ENCODE measurements around the gene SYNGAP1.
"Not testable (repeated sequence)": the region's sequence is repeated elsewhere in the genome, so short reads cannot be mapped to it uniquely, and the experiment has no call there.

Gene SYNGAP1

DNA sequence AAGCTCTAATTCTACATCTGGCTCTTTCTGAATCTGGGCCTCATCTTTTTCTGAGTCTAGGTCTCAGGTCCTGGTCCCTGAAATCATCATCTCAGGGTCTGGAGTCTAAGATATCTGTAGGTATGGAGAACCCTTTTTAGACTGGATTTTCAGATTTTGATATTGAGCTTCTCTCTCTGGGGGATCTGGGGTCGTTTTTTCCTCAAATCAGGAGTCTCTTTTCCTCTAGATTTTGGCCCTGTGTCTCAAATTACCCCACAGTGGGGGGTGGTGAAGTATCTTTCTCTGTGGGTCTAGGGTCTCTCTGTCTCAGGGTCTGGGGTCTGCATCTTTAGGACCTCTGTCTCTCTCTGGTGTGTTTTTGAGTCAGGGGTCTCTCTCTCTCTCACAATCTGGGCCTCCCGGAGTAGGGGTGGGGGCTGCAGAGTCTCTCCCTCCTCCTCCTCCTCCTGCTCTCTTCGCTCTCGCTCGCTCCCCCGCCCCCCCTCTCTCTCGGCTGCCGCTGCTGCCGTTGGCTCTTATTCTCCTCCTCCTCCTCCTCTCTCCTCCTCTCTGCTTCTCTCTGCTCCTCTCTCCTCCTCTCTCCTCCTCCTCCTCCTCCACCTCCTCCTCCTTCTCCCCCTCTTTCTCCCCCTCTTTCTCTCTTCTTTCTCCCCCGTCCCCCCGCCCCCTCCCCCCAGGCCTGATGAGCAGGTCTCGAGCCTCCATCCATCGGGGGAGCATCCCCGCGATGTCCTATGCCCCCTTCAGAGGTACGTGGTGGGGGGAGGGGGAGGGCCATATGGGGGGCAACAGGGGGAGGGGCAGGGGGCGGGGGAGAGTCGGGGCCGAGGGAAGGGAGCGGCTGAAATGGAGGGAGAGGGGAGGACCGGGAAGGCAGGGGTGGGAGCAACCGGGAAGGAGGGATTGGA lies at the start of gene SYNGAP1:
TSS of gene SYNGAP1 (plus strand) at position 486 of the 911 bp plus-strand sequence. CDS start at position 686, 200 bp downstream.
- no peak for DNase-seq (ENCODE audit: low spot score)

DNA sequence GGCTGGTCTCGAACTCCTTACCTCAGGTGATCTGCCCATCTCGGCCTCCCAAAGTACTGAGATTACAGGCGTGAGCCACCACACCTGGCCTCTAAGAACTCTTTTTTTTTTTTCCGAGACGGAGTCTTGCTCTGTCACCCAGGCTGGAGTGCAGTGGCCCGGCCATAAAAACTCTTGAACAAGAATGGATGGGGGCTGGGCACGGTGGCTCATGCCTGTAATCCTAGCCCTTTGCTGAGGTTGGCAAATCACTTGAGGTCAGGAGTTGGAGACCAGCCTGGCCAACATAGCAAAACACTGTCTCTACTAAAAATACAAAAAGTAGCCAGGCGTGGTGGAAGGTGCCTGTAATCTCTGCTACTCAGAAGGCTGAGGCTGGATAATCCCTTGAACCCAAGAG lies 48.0 kb upstream of the SYNGAP1 start:
- not testable (repeated sequence) for DNase-seq (ENCODE audit: low spot score)

DNA sequence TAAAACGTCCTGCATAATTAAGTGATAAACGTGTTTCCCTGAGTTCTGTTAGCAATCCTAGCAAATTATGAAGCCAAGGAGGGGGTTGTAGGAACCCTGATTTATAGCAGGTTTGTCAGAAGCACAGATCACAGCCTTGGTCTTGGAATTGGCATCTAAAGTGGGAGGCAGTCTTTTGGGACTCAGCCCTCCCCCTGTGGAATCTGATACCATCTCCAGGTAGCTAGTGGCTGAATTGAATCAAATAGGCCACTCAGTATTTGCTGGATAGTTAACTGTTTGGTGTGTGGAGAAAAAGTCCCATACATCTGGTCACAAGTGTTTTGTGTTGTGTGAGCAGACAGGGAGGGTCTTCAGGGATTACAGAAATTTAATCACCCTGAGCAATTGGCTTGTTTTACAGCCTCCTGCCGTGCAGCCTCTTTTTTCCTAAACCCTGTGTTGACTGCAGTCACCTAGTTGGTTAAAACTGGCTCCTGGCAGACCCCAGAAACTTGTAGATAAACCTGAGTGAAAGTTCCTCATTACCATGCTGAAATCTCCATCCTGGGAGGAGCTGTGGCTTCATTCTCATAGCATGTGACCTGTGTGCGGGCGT lies 47.2 kb upstream of the SYNGAP1 start:
- DNase-seq (ENCODE audit: low spot score): no peak

DNA sequence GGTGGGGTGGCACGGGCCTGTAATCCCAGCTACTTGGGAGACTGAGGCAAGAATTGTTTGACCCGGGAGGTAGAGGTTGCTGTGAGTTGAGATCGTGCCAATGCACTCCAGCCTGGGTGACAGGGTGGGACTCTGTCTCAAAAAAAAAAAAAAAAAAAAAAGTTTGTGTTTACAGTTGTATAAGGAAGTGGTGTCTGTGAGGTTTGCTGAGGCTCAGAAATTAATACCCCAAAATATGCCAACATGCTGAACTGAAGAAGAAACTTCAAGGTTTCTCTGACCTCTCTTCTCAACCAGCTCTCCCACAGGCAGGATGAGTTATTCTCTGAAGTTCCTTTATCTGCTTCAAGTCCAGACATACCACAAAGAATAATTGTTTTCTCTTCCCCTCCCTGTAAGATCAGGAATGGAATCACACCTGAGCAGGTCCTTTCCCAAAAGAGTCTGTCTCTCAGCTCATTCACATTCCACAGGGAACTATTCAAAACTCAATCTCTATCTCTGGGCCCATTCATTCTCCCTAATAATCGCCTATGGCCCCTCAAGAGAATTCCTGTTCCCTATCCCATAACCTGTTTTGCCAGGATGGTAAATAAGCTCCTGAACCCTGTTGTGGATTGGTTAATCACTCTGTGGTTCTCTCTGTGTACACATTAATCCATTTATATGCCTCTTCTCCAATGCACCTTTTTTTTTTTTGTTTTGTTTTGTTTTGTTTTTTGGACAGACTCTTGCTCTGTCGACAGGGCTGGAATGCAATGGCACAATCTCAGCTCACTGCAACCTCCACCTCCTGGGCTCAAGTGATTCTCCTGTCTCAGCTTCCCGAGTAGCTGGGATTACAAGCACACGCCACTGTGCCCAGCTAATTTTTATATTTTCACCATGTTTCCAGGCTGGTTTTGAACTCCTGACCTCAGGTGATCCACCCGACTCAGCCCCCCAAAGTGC lies 45.6 kb upstream of the SYNGAP1 start:
- DNase-seq (ENCODE audit: low spot score): no peak

DNA sequence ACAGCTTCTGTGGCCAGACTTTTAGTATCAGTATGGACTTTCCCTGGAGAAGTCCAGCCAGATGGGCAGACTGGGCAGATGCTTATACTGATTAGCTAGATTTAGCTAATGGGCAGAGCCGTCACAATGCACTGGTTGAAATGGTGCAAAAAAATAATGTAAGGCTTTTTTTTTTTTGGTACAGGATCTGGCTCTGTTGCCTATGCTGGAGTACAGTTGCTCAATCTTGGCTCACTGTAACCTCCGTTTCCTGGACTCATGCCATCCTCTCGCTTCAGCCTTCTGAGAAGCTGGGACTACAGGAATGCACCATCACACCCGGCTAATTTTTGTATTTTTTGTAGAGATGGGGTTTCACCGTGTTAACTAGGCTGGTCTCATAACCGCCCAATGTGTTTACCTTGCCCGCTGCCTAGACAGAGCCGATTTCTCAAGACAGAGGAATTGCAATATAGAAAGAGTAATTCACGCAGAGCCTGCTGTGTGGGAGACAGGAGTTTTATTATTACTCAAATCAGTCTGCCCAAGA lies 44.7 kb upstream of the SYNGAP1 start:
- peak; percentile 67 for DNase-seq (ENCODE audit: low spot score)

DNA sequence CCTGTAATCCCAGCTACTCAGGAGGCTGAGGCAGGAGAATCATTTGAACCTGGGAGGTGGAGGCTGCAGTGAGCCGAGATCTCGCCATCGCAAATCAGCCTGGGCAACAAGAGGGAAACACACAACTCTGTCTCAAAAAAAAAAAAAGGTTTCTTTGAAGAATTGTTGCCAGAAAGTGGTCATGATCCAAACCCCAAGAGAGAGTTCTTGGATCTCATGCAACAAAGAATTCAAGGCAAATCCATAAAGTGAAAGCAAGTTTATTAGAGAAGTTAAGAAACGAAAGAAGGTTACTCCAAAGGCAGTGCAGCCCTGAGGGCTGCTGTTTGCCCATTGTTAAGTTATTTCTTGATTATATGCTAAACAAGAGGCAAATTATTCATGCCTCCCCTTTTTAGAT lies 42.7 kb upstream of the SYNGAP1 start:
- no peak for DNase-seq (ENCODE audit: low spot score)

DNA sequence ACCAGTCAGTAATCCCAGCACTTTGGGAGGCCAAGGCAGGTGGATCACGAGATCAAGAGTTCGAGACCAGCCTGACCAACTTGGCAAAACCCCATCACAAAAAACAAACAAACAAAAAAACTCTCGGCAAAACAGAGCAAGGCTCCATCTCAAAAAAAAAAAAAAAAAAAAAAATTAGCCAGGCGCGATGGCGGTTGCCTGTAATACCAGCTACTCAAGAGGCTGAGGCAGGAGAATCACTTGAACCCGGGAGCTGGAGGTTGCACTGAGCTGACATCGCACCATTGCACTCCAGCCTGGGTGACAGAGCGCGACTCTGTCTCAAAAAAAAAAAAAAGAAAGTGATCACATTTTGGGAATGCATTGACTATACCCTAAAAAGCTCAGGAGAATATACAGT lies 40.7 kb upstream of the SYNGAP1 start:
- not testable (repeated sequence) for DNase-seq (ENCODE audit: low spot score)

DNA sequence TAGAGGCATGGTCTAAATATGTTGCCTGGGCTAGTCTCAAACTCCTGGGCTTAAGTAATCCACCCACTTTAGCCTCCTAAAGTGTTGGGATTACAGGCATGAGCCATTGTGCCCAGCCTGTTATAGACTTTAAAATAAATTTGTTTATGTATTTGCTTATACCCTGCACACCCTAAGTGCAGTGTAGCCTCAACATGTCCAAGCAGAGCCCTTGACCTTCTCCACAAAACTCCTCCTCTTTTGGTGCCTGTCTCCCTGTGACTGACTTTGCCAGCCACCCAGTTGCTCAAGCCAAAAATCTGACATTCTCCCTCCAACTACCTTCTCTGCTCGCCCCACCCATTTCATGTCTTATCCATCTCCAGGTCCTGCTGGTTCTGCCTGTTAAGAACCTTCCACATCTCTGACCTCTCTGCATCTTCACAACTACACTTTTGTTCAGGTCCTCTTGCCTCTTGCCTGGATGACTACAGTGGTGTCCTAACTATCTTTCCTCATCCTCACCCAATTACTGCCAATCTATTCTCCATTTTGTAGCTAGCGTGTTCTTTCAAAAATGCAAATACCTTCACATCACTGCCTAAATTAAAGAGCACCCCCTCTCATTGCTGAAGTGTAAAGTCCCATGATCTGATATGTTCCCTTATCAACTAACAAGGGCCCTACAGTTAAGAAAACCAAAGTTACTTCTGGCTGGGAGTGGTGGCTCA lies 39.4 kb upstream of the SYNGAP1 start:
- no peak for DNase-seq (ENCODE audit: low spot score)

DNA sequence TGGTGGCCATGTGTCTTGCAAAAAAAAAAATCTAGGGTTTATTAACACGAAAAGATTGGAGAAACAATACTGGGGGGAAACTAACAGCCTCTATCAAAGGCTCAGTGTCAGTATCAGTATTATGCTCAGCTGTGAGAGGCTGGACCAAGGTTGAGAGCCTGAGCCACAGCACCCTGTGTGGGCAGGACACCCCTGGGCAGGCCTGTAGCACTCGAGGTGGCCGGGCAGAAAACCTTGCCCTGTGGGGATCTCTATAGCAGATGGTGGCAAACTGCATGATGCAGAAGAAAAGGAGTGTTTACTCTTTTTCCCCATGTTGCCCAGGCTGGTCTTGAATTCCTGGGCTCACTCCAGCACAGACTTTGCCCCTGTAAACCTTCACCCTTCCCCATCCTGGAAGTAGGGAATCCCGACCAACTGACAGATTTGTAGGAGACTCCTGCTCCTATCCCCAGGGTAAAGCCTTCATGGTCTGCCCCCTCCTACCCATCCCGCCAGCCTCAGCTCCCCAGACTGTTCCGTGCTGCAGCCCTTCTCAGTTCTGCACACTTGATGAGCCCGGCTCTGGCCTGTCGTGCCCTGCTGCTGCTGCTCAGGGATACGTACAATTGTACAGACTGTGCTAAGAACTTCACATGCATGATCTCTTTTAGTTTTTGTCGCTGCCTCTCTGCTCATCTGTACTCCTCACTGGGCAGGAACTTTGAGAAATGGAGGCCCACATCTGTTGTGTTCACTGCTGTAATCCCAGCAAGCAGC lies 36.3 kb upstream of the SYNGAP1 start:
- DNase-seq (ENCODE audit: low spot score): no peak

DNA sequence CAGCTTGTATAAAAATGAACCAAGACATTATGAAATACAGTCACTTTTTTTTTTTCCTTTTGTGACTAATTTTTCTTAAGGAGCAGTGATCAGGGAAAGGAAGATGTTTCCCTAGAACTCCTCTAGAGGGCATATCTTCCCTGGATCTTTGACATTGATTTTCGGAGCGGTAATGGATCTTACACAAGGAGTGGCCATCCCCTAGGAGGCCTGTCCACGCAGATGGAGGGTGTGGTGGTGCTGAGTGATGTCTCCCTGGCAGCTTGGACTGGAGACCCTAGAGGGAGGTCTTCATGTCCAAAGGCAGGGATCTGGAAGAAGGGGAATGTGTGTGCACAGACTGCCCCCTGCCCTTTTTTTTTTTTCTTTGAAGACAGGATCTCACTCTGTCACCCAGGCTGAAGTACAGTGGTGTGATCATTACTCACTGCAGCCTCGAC lies 35.3 kb upstream of the SYNGAP1 start:
- peak; percentile 58 for DNase-seq (ENCODE audit: low spot score)

DNA sequence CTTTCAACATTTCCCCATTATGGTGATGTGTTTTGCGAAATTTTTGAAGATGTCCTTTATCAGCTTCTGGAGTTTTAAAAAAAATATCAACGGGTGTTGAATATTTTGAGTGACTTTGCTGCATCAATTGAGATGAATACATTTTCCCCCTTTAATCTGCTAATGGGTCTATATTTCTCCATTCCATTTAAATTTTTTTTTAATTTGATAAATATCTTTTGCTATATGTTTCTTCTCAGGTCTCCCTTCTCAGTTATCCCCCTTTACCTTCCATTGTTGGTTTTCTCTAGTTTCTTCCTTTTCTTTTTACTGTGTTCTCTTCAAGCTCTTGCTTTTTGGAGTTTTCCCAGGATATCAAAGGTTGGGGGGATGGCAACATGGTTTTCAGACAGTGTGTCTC lies 29.7 kb upstream of the SYNGAP1 start:
- DNase-seq (ENCODE audit: low spot score): no peak

DNA sequence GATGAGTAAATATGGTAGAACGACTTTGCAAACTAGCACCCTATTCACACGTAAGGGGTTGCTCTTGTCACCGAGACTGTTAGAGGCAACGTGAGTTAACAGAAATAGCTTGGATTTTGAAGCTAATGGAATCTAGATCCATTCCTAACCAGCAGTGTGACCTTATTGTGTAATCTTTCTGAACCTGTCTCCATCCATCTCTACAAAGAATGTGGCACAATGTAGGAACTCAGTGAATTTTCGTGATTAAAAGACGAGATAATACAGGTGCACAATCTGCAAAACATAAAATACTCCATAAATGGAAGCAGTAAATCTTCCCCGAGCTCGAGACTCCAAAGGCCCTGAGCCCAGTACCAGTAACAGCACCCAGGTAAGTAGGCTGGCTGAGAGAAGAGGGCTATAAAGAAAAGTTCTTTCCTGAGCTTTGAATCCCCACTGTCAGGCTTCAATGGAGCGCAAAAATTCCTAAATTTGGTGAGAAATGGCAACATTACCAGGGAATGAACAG lies 29.0 kb upstream of the SYNGAP1 start:
- DNase-seq (ENCODE audit: low spot score): no peak

DNA sequence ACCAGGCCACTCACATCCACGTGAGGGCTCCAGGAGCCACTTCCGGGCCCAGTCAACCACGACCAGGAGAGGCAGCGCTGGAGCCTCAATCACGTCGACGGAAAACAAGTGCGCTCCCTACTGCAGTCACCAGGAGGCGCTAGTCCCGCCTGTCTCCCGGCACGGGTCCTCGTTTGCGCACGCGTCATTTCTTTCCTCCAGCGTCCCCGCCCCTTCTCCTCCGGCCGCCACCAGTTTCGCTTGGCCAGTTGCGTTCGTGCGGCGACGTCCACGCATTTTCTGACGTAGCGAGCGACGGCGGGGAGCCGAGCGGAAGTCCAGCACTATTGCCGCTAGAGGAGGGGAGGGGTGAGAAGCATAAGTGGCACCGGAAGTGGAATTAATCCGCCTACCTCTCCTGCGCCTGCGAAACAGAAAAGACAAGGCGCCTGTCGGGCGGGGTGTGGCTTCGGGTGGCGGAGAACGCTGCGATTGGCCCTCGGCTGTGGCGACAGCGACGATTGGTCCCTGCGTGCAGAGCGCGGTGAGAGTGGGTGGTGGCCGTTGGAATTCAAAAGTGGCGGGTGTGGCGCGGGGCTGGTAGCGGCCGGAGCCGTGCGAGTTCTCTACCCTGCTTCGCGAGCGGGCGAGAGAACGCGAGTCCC lies 28.5 kb upstream of the SYNGAP1 start, which contains the start of gene KIFC1:
TSS of gene KIFC1 (plus strand) at position 546 of the 644 bp plus-strand sequence. CDS start 163 bp downstream, outside the sequence.
- DNase-seq (ENCODE audit: low spot score): peak; percentile 100

DNA sequence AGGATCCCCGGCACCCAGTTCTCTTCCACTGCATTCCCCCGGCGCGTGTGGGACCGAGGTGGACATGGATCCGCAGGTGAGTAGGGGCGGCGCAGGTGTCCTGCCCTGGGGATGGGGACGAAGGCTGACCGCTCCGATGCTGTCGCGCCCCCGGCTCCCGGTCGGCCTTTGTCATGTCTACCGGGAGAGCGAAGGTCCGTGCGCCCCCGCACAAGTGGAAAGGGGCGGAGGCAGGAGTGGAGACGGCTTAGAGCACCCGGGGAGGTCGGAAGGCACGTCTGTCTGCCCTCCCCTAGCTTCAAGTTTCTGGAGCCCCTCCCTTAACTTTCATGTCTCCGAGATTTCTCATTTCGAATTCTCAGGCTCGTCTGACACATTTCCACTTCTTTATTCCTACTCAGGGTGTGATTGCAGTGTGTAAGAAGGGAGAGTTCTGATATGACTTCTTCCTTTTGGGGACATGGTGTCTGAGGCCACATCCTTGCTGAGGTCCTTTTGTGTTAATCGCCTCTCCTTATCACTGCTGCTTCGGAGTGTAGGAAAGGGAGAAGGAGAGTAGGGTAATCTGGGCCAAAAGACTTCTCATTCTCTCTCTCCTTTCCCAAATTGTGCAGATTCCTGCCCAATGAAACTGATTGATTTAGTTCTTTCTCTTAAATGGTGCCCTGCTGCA lies 27.8 kb upstream of the SYNGAP1 start:
- DNase-seq (ENCODE audit: low spot score): peak; percentile 48

DNA sequence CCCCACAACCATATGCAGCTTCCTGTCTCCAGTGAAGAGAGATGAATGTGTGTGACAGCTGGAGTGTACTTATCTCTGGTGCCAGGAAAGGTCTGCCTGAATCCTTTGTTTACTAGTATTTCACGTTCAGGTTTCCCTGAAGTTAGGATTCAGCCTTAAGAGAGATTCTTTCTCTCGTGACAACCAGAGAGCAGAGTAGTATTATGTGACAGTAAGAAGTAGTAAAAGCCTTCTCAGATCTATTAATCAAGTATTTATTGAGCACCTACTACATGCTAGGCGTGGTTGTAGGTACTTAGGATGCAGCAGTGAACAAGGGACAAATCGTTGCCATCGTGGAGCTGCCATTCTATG lies 27.3 kb upstream of the SYNGAP1 start:
- DNase-seq (ENCODE audit: low spot score): no peak

DNA sequence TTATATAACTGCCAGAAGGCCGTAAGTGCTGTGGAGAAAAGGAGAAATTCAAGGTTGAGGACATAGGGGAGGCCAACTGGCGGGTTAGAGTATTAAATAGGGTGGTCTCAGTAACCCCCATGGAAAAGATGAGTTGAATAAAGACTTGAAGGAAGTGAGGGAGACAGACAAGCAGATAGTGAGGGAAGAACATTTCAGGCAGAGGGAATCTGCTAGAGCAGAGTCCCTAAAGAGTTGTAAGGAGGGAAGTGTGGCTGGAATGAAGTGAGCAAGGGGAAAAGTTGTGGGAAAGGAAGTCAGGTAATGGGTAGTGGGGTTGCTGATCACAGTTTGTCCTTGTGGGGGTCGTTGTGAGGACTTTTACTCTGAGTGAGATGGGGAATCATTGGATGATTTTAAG lies 26.9 kb upstream of the SYNGAP1 start:
- DNase-seq (ENCODE audit: low spot score): no peak

DNA sequence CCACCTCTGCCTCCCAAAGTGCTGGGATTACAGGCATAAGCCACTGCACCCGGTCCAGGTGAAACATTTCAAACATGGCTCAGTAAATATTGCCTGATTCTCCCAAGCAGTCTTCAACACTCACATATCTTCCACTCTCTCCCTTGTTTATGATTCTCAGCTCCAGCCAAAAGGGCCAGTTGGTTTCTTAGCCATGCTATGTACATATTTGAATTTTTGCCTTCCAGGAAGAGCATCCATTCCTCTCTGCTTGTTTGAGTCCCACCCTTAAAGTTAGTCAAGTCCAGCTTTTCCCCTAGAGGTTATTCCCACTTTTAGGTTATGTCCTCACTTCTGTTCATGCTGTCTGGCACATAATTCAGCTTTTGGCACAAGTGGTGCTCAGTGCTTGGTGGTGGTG lies 22.3 kb upstream of the SYNGAP1 start:
- DNase-seq (ENCODE audit: low spot score): no peak

DNA sequence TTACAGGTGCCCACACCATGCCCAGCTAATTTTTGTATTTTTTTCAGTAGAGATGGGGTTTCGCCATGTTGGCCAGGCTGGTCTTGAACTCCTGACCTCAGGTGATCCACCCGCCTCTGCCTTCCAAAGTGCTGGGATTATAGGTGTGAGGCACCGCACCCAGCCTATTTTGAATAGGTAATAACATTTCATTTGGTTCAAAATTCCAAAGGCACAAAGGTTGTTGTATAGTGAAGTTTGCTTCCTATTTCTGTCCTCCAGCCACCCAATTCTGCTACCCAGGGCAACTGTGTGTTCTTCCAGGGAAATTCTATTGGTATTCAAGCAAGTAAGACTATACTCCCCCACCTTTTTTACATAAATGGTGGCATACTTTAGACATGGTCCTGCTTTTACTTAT lies 21.3 kb upstream of the SYNGAP1 start:
- not testable (repeated sequence) for DNase-seq (ENCODE audit: low spot score)

DNA sequence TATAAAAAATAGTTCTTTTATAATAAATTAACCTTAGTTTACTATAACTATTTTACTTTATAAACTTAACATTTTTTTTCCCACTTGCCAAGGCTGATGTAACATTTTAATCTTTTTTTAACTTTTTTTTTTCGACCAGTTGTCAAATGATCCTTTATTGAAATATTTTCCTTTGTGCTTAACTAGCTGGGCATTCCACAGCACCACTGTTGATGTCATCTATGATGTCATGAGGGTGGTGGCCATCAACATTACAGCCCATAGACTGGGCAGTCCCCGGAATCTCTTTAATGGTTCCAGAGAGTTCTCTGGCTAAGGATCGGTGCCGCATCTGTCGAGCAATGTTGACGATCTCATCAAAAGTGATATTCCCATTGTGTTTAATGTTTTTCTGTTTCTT lies 20.0 kb upstream of the SYNGAP1 start:
- not testable (repeated sequence) for DNase-seq (ENCODE audit: low spot score)
